ENCODE measurements around the gene ZNF593.

Gene ZNF593

GRCh38 chr1:26210147-26210870 lies 40.6 kb downstream of the ZNF593 start:
- DNase-seq (ENCODE audit: low read depth): no peak

- no peak for DNase-seq (ENCODE audit: low read depth)
These were observed 43.0 kb downstream of the ZNF593 start for GRCh38 chr1:26212726-26213125.

- no peak for DNase-seq (ENCODE audit: low read depth)
These were observed 43.7 kb downstream of the ZNF593 start for GRCh38 chr1:26213335-26213905.

- DNase-seq (ENCODE audit: low read depth): no peak
These were observed 45.5 kb downstream of the ZNF593 start for GRCh38 chr1:26215246-26215645.

GRCh38 chr1:26218906-26219494 lies 49.3 kb downstream of the ZNF593 start:
- no peak for DNase-seq (ENCODE audit: low read depth)
